ENCODE data around the gene PNMA8A. TPM values are rescaled to one million over a fixed set of nuclear protein-coding genes. Genes with fewer than 3 reads are reported as not detected.

PNMA8A gene
- total RNA-seq, 4 donors from 2014 or later, result 0.38 TPM; not detected in 3

- H3K9me3 ChIP-seq, result no peaks in the 10 kb centered on the region
- peaks cover 3 to 18% (median 6%) of the 10 kb centered on the region in 3 donors for H3K4me1 ChIP-seq
- no peak for DNase-seq
- H3K27me3 ChIP-seq, result peaks cover 0 to 98% (median 5%) of the 10 kb centered on the region in 4 donors
- no peaks in the 10 kb centered on the region for H3K36me3 ChIP-seq
- no peak overlapping the region for H3K4me3 ChIP-seq
- WGBS, 2 donors, result 25 to 35% methylated on average over 15 of the region's 15 CpGs
- intact Hi-C loops (cut with DNase I), result no loop called here
- peak overlapping the region in 2 of 4 donors; percentile 36 to 49 for H3K27ac ChIP-seq
- TF ChIP-seq CTCF (IDR thresholded peaks at IDR 0.05), result no peak
- no peak for TF ChIP-seq POLR2A (IDR thresholded peaks at IDR 0.05)
Measured at GRCh38 chr19:46466536-46467196, 4.7 kb downstream of the PNMA8A start.

DNA sequence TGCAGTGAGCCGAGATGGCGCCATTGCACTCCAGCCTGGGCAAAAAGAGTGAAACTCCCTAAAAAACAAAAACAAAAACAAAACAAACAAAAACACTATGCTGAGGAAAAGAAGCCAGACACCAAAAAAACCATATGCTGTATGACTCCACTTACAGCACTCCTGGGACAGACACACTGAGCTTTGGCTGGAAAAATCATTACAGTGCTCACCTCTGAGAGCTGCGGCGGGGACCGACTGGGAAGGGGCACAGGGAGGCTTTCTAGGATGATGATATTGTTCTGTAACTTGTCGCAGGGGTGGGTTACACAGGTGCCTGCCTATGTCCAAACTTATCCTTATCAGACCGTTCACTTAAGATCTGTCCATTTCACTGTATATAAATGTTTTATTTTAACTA is 7.8 kb downstream of the PNMA8A start:
- TF ChIP-seq POLR2A (IDR thresholded peaks at IDR 0.05) (no peak), CTCF (IDR thresholded peaks at IDR 0.05) (no peak)
- Histone ChIP-seq H3K36me3 (no peaks in the 10 kb centered on the region), H3K9me3 (no peaks in the 10 kb centered on the region), H3K4me3 (no peak overlapping the region), H3K4me1 (peaks cover 0 to 16% (median 0%) of the 10 kb centered on the region in 3 donors), H3K27me3 (peaks cover 0 to 97% (median 0%) of the 10 kb centered on the region in 4 donors), H3K27ac (no peak overlapping the region)
- no peak for DNase-seq
- WGBS, 2 donors, result 67 to 70% methylated on average over 6 to 7 of the region's 7 CpGs
- intact Hi-C loops (cut with DNase I), result no loop called here

- 47 to 62% methylated on average over 1 to 2 of the region's 2 CpGs for WGBS, 2 donors
- DNase-seq, result no peak
- Histone ChIP-seq H3K36me3 (no peaks in the 10 kb centered on the region), H3K4me1 (peaks cover 0 to 14% (median 0%) of the 10 kb centered on the region in 3 donors), H3K4me3 (no peak overlapping the region), H3K9me3 (no peaks in the 10 kb centered on the region), H3K27ac (no peak overlapping the region), H3K27me3 (peaks cover 0 to 98% (median 0%) of the 10 kb centered on the region in 4 donors)
- intact Hi-C loops (cut with DNase I), result no loop called here
- no peak for TF ChIP-seq POLR2A (IDR thresholded peaks at IDR 0.05)
- TF ChIP-seq CTCF (IDR thresholded peaks at IDR 0.05), result no peak
Measured at GRCh38 chr19:46461537-46461936, 9.8 kb downstream of the PNMA8A start.

DNA sequence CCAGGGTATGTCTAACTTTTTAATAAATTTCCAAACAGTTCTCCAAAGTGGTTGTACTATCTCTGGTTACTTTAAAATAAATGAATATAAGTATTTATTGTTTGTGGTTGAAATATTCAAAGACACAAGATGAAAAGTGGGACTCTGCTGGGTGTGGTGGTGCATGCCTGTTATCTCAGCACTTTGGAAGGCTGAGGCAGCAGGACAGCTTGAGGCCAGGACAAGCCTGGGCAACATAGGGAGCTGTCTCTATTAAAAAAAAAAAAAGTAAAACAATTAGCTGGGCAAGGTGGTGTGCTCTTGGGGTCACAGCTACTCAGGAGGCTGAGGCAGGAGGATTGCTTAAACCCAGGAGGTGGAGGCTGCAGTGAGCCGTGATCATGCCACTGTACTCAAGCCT is 10.4 kb downstream of the PNMA8A start:
- 8 to 69% methylated on average over 1 of the region's 1 CpG for WGBS, 2 donors
- no peak for DNase-seq

More for the DNA sequence above, 10.4 kb downstream of the PNMA8A start:
- Histone ChIP-seq H3K9me3 (no peaks in the 10 kb centered on the region), H3K36me3 (no peaks in the 10 kb centered on the region), H3K27me3 (peaks cover 0 to 96% (median 0%) of the 10 kb centered on the region in 4 donors), H3K27ac (no peak overlapping the region), H3K4me3 (no peak overlapping the region), H3K4me1 (peaks cover 0 to 16% (median 0%) of the 10 kb centered on the region in 3 donors)
- intact Hi-C loops (cut with DNase I), result no loop called here
- no peak for TF ChIP-seq POLR2A (IDR thresholded peaks at IDR 0.05)
- no peak for TF ChIP-seq CTCF (IDR thresholded peaks at IDR 0.05)

Measured in esophagus squamous epithelium (tissue), 5 donors.